Tibial nerve (tissue), 4 donors: ENCODE data around the gene OGFOD3. TPM values are rescaled to one million over a fixed set of nuclear protein-coding genes. Genes with fewer than 3 reads are reported as not detected.
"Not testable (repeated sequence)": the region's sequence is repeated elsewhere in the genome, so short reads cannot be mapped to it uniquely, and the experiment has no call there.

Source experiments
- DNase-seq, 2 donors: peaks; one replicate each; pipeline ENCODE4 v3.0.0-alpha.2; 2019; ENCODE audit warnings: low spot score in 2 of 2
- H3K27ac ChIP-seq, 4 donors: fragments of 200-600 bp; sonication (generic) in 3 of 4; one replicate each; pipeline ENCODE4 v1.5.1; 2017 to 2019; ENCODE audit warnings: mild to moderate bottlenecking in 1 of 4
- H3K27me3 ChIP-seq, 2 donors: fragments of 200-600 bp; sonication (generic) in 1 of 2; one replicate each; pipeline versions ENCODE4 v1.5.1 to v1.6.0; 2017 to 2019
- H3K36me3 ChIP-seq, 3 donors: fragments of 200-600 bp; sonication (generic); one replicate each; pipeline ENCODE4 v1.5.1; 2018 to 2019
- H3K4me1 ChIP-seq, 4 donors: fragments of 200-600 bp; sonication (generic) in 3 of 4; one replicate each; pipeline ENCODE4 v1.5.1; 2017 to 2019
- H3K4me3 ChIP-seq, 4 donors: fragments of 200-600 bp; sonication (generic) in 3 of 4; one replicate each; pipeline ENCODE4 v1.5.1; 2017 to 2019; ENCODE audit warnings: mild to moderate bottlenecking in 1 of 4, moderate library complexity in 1 of 4
- H3K9me3 ChIP-seq, 4 donors: fragments of 200-600 bp; sonication (generic) in 3 of 4; one replicate each; pipeline ENCODE4 v1.5.1; 2017 to 2019
- CTCF ChIP-seq, 5 experiments: fragments of 200-600 bp in 3 of 5; fragments of 450-650 bp in 2 of 5; sonication (generic) in 3 of 5; IDR thresholded peaks; one replicate each; pipeline ENCODE4 v1.5.1; 2016 to 2019; ENCODE audit warnings: antibody characterized with exemption in 5 of 5, mild to moderate bottlenecking in 3 of 5, moderate library complexity in 2 of 5
- EP300 ChIP-seq, 2 donors: sonication (generic); formaldehyde crosslinking; IDR thresholded peaks; one replicate each; pipeline ENCODE4 v1.6.1; 2017; ENCODE audit warnings: antibody characterized with exemption in 2 of 2, mild to moderate bottlenecking in 1 of 2
- POLR2A ChIP-seq, 2 donors: fragments of 450-650 bp; IDR thresholded peaks; one replicate each; pipeline ENCODE4 v1.6.1; 2017; ENCODE audit warnings: antibody characterized with exemption in 2 of 2, mild to moderate bottlenecking in 2 of 2, moderate library complexity in 2 of 2
- WGBS, 2 donors: methylation state at CpG; one replicate each; pipeline ENCODE4 v1.1.5; 2018; 5-methylcytosine and 5-hydroxymethylcytosine counted together
- total RNA-seq, 4 donors: library from RNA; depleted of rRNA; stranded (reverse); fragments of >200 nt; gene quantifications; one replicate each; pipeline ENCODE4 v1.1.0, GENCODE V29; 2016

OGFOD3 gene
- total RNA-seq, 4 donors from 2014 or later: 23.7 to 51.6 (median 40.7) TPM

GRCh38 chr17:82366749-82367148 lies 51.6 kb downstream of the OGFOD3 start:
- Histone ChIP-seq H3K9me3 (no peaks in the 10 kb centered on the region), H3K27ac (no peak overlapping the region), H3K4me3 (no peak overlapping the region), H3K27me3 (peaks cover 0 to 53% of the 10 kb centered on the region in 2 donors), H3K36me3 (no peaks in the 10 kb centered on the region), H3K4me1 (peaks cover 0 to 20% (median 8%) of the 10 kb centered on the region in 4 donors)
- DNase-seq: no peak
- 85 to 89% methylated on average over 7 of the region's 7 CpGs for WGBS, 2 donors
- TF ChIP-seq CTCF (IDR thresholded peaks at IDR 0.05) (no peak), EP300 (IDR thresholded peaks at IDR 0.05) (no peak)

DNA sequence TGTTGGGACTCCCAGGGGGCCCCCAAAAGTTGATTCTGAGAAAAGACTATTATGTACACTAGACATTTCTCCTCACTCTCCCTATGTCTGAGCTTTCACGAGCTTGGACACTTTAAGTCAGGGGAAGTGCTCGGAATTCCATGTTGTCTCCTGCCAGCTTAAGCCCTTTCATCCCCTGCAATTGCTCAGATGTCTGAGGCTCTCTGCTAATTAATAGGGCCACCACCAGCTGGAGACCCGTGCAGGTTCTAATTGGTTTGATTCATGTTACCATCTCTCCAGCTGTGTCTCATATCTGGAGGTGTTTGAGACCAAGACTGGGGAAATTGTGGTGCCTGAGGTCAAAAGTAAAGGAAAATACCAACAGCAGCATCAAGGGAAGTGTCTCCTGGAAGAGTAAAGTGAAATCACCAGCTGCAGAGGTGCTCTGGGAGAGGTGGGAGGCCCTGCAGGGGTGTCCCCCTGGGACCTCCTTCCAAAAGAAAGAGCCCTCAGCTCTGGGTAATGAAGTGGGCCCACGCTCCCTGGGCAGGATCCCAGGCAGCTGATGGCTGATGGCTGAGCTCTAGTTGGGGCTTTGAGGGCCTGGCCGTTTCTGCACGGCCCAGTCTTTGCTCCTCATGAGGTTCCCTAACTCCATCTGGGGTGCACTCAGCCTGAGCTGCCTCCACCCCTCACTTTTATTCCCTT lies 52.6 kb downstream of the OGFOD3 start:
- Histone ChIP-seq H3K9me3 (no peaks in the 10 kb centered on the region), H3K27ac (no peak overlapping the region), H3K4me3 (no peak overlapping the region), H3K36me3 (no peaks in the 10 kb centered on the region), H3K27me3 (peaks cover 0 to 46% of the 10 kb centered on the region in 2 donors), H3K4me1 (peaks cover 0 to 10% (median 3%) of the 10 kb centered on the region in 4 donors)
- no peak for DNase-seq
- no peak for TF ChIP-seq POLR2A (IDR thresholded peaks at IDR 0.05)
- no peak for TF ChIP-seq EP300 (IDR thresholded peaks at IDR 0.05)
- no peak for TF ChIP-seq CTCF (IDR thresholded peaks at IDR 0.05)
- WGBS, 2 donors: 63 to 67% methylated on average over 6 of the region's 6 CpGs

DNA sequence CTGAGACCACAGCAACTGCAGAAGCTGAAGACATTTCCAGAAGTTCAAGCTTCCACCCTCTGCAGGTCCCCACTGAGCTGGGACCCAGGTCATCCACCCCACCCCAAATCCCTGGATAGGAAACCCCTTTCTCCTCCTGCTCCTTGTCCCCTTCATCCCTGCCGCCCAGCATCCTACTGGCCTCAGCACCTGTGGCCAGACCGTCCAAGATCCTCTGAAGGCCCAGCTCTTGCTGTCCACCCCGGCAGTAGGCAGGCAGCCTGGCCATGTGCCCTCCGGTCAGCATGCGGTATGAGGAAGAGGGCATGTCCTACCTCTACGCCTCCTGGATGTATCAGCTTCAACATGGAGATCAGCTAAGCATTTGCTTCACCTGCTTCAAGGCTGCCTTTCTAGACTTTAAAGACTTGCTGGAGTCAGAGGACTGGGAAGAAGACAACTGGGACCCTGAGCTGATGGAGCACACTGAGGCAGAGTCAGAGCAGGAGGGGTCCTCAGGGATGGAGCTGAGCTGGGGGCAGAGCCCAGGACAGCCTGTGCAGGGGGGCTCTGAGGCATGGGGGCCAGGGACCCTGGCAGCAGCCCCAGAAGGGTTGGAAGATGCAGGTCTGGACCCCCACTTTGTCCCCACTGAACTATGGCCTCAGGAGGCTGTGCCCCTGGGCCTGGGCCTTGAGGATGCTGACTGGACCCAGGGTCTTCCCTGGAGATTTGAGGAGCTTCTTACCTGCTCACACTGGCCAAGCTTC lies 56.3 kb downstream of the OGFOD3 start:
- Histone ChIP-seq H3K36me3 (no peaks in the 10 kb centered on the region), H3K9me3 (no peaks in the 10 kb centered on the region), H3K4me1 (no peaks in the 10 kb centered on the region), H3K27me3 (peaks cover 0 to 30% of the 10 kb centered on the region in 2 donors), H3K4me3 (no peak overlapping the region), H3K27ac (no peak overlapping the region)
- WGBS, 2 donors: 96 to 98% methylated on average over 4 to 6 of the region's 6 CpGs
- TF ChIP-seq POLR2A (IDR thresholded peaks at IDR 0.05) (no peak), CTCF (IDR thresholded peaks at IDR 0.05) (no peak), EP300 (IDR thresholded peaks at IDR 0.05) (no peak)
- no peak for DNase-seq

DNA sequence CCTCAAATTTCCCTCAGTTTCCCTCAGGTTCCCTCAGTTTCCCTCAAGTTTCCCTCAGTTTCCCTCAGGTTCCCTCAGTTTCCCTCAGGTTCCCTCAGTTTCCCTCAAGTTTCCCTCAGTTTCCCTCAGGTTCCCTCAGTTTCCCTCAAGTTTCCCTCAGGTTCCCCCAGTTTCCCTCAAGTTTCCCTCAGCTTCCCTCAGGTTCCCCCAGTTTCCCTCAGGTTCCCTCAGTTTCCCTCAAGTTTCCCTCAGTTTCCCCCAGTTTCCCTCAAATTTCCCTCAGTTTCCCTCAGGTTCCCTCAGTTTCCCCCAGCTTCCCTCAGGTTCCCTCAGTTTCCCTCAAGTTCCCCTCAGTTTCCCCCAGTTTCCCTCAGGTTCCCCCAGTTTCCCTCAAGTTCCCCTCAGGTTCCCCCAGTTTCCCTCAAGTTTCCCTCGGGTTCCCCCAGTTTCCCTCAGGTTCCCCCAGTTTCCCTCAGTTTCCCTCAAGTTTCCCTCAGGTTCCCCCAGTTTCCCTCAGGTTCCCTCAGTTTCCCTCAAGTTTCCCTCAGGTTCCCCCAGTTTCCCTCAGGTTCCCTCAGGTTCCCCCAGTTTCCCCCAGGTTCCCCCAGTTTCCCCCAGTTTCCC lies 58.8 kb downstream of the OGFOD3 start:
- H3K4me3 ChIP-seq, H3K4me1 ChIP-seq, DNase-seq, H3K27ac ChIP-seq, H3K9me3 ChIP-seq, H3K36me3 ChIP-seq: not testable (repeated sequence)
- 75 to 91% methylated on average over 1 of the region's 1 CpG for WGBS, 2 donors
- H3K27me3 ChIP-seq: peaks cover 0 to 33% of the 10 kb centered on the region in 2 donors

- Histone ChIP-seq H3K4me1 (no peaks in the 10 kb centered on the region), H3K9me3 (no peaks in the 10 kb centered on the region), H3K27ac (no peak within 1 kb of the TSS), H3K36me3 (no peaks in the 10 kb centered on the region), H3K27me3 (peaks cover 0 to 33% of the 10 kb centered on the region in 2 donors), H3K4me3 (no peak within 1 kb of the TSS)
- no peak for TF ChIP-seq CTCF (IDR thresholded peaks at IDR 0.05)
- no peak for TF ChIP-seq POLR2A (IDR thresholded peaks at IDR 0.05)
- no peak for TF ChIP-seq EP300 (IDR thresholded peaks at IDR 0.05)
- no peak for DNase-seq
- 57 to 66% methylated on average over 21 of the region's 21 CpGs for WGBS, 2 donors
Observed at GRCh38 chr17:82358465-82359350, 59.7 kb downstream of the OGFOD3 start, which contains the start of gene TEX19. TSS of gene TEX19 (plus strand) at chr17:82359247. CDS start at chr17:82362151, 2,904 bp downstream.
